ENCODE results near the gene AMOT.

- TF ChIP-seq, protein P1, sequence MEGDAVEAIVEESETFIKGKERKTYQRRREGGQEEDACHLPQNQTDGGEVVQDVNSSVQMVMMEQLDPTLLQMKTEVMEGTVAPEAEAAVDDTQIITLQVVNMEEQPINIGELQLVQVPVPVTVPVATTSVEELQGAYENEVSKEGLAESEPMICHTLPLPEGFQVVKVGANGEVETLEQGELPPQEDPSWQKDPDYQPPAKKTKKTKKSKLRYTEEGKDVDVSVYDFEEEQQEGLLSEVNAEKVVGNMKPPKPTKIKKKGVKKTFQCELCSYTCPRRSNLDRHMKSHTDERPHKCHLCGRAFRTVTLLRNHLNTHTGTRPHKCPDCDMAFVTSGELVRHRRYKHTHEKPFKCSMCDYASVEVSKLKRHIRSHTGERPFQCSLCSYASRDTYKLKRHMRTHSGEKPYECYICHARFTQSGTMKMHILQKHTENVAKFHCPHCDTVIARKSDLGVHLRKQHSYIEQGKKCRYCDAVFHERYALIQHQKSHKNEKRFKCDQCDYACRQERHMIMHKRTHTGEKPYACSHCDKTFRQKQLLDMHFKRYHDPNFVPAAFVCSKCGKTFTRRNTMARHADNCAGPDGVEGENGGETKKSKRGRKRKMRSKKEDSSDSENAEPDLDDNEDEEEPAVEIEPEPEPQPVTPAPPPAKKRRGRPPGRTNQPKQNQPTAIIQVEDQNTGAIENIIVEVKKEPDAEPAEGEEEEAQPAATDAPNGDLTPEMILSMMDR (IDR thresholded peaks at IDR 0.05; ENCODE audit: poor library complexity, severe bottlenecking), result no peak
- TF ChIP-seq EZH2 (IDR thresholded peaks at IDR 0.05; ENCODE audit: borderline replicate concordance, insufficient read depth, low read length, poor library complexity, severe bottlenecking) (no peak), POLR2AphosphoS5 (IDR thresholded peaks at IDR 0.05) (no peak)
Measured at GRCh38 chrX:112734290-112734689, 106.3 kb downstream of the AMOT start.

Measured in neural cell (in vitro differentiated cells).